GM18870 (cell line): Measurements from ENCODE around the gene ZC3HAV1L.
"Not testable (repeated sequence)": the region's sequence is repeated elsewhere in the genome, so short reads cannot be mapped to it uniquely, and the experiment has no call there.

Experiments
- ATAC-seq: cut with Tn5 transposase; IDR thresholded peaks from one replicate; pipeline ENCODE4 v1.9.1; 2021; ENCODE audit warnings: moderate library complexity; ENCODE audit not compliant: unreplicated experiment

Gene ZC3HAV1L

GRCh38 chr7:139035586-139036353, at the start of gene ZC3HAV1L:
Gene ZC3HAV1L (minus strand): TSS chr7:139036042. CDS start chr7:139036017, 25 bp downstream.
- peak; percentile 80 for ATAC-seq

- ATAC-seq: no peak
Measured at GRCh38 chr7:139084709-139085108, 48.9 kb upstream of the ZC3HAV1L start.

- ATAC-seq: no peak
Measured at GRCh38 chr7:139081584-139081983, 45.7 kb upstream of the ZC3HAV1L start.

GRCh38 chr7:139080905-139081304, 45.1 kb upstream of the ZC3HAV1L start:
- ATAC-seq: no peak

- no peak for ATAC-seq
Measured at GRCh38 chr7:139079861-139080260, 44.0 kb upstream of the ZC3HAV1L start.

- no peak for ATAC-seq
Measured at GRCh38 chr7:139078911-139079310, 43.1 kb upstream of the ZC3HAV1L start.

GRCh38 chr7:139078399-139078798, 42.6 kb upstream of the ZC3HAV1L start:
- no peak for ATAC-seq

- ATAC-seq: not testable (repeated sequence)
Measured at GRCh38 chr7:139077706-139078105, 41.9 kb upstream of the ZC3HAV1L start.

GRCh38 chr7:139075871-139076686, 40.2 kb upstream of the ZC3HAV1L start:
- no peak for ATAC-seq

GRCh38 chr7:139075031-139075652, 39.3 kb upstream of the ZC3HAV1L start:
- ATAC-seq: peak; percentile 85

GRCh38 chr7:139072796-139073195, 37.0 kb upstream of the ZC3HAV1L start:
- ATAC-seq: no peak

GRCh38 chr7:139071680-139072079, 35.8 kb upstream of the ZC3HAV1L start:
- ATAC-seq: no peak

- no peak for ATAC-seq
Measured at GRCh38 chr7:139068544-139069399, 32.9 kb upstream of the ZC3HAV1L start.

GRCh38 chr7:139066315-139066714, 30.5 kb upstream of the ZC3HAV1L start:
- no peak for ATAC-seq

GRCh38 chr7:139065323-139065722, 29.5 kb upstream of the ZC3HAV1L start:
- ATAC-seq: no peak

- no peak for ATAC-seq
Measured at GRCh38 chr7:139061416-139061815, 25.6 kb upstream of the ZC3HAV1L start.

- ATAC-seq: no peak
Measured at GRCh38 chr7:139060695-139061237, 24.9 kb upstream of the ZC3HAV1L start.

- no peak for ATAC-seq
Measured at GRCh38 chr7:139059905-139060304, 24.1 kb upstream of the ZC3HAV1L start.

GRCh38 chr7:139058943-139059342, 23.1 kb upstream of the ZC3HAV1L start:
- no peak for ATAC-seq

GRCh38 chr7:139055674-139056073, 19.8 kb upstream of the ZC3HAV1L start:
- no peak for ATAC-seq
